Measurements from ENCODE around the gene ASPG. TPM values are rescaled to one million over a fixed set of nuclear protein-coding genes. Genes with fewer than 3 reads are reported as not detected.

Gene ASPG
- polyA plus RNA-seq, 1 experiment = 0.12 TPM

GRCh38 chr14:104104076-104104901 is 18.8 kb downstream of the ASPG start:
- no peak for TF ChIP-seq CTCF (IDR thresholded peaks at IDR 0.05; ENCODE audit: insufficient read depth, low read depth, low read length)
- Histone ChIP-seq H3K4me3 (ENCODE audit: low read depth, low read length) (no peak overlapping the region), H3K36me3 (ENCODE audit: control insufficient read depth, insufficient read depth, low read length) (no peaks in the 10 kb centered on the region), H3K27me3 (ENCODE audit: control insufficient read depth, insufficient read depth, low read length) (peaks cover 2% of the 10 kb centered on the region; the same call in 1 of the 2 replicates)
- ChIA-PET CTCF (interaction anchor here (0.6 to 1.1 kb wide), 2 partner anchors 10 to 24 kb away, joined by 4 to 5 read pairs; no protein-coding TSS in a partner anchor), POLR2A (no interaction called here)
- no peak for DNase-seq (ENCODE audit: low read depth)

- POLR2A ChIA-PET = no interaction called here
- Histone ChIP-seq H3K36me3 (ENCODE audit: control insufficient read depth, insufficient read depth, low read length) (no peaks in the 10 kb centered on the region), H3K4me3 (ENCODE audit: low read depth, low read length) (no peak overlapping the region), H3K27me3 (ENCODE audit: control insufficient read depth, insufficient read depth, low read length) (peaks cover 2% of the 10 kb centered on the region; the same call in 1 of the 2 replicates)
- DNase-seq (ENCODE audit: low read depth) = no peak
- no peak for TF ChIP-seq CTCF (IDR thresholded peaks at IDR 0.05; ENCODE audit: insufficient read depth, low read depth, low read length)
- CTCF ChIA-PET = interaction anchor here (0.6 kb wide), 1 partner anchor 23 kb away, joined by 5 read pairs; no protein-coding TSS in a partner anchor
These were observed 19.7 kb downstream of the ASPG start for GRCh38 chr14:104105071-104105821.

- H3K36me3 ChIP-seq (ENCODE audit: control insufficient read depth, insufficient read depth, low read length) = no peaks in the 10 kb centered on the region
- ChIA-PET POLR2A (no interaction called here), CTCF (no interaction called here)
- no peaks in the 10 kb centered on the region for H3K27me3 ChIP-seq (ENCODE audit: control insufficient read depth, insufficient read depth, low read length)
- TF ChIP-seq CTCF (IDR thresholded peaks at IDR 0.05; ENCODE audit: insufficient read depth, low read depth, low read length) = no peak
- no peak overlapping the region for H3K4me3 ChIP-seq (ENCODE audit: low read depth, low read length)
- no peak for DNase-seq (ENCODE audit: low read depth)
These were observed 20.4 kb downstream of the ASPG start for GRCh38 chr14:104105822-104106470.

GRCh38 chr14:104106471-104106991 is 21.0 kb downstream of the ASPG start:
- Histone ChIP-seq H3K4me3 (ENCODE audit: low read depth, low read length) (no peak overlapping the region), H3K27me3 (ENCODE audit: control insufficient read depth, insufficient read depth, low read length) (no peaks in the 10 kb centered on the region), H3K36me3 (ENCODE audit: control insufficient read depth, insufficient read depth, low read length) (no peaks in the 10 kb centered on the region)
- DNase-seq (ENCODE audit: low read depth) = no peak
- TF ChIP-seq CTCF (IDR thresholded peaks at IDR 0.05; ENCODE audit: insufficient read depth, low read depth, low read length) = no peak
- ChIA-PET POLR2A (no interaction called here), CTCF (no interaction called here)
